Brain pericyte (primary cell): ENCODE measurements around the gene TSPAN3.

Experiments used
- DNase-seq: peaks from one replicate; pipeline ENCODE4 v3.0.0-alpha.2; 2012; ENCODE audit warnings: low read depth, low spot score

Gene TSPAN3

GRCh38 chr15:77009646-77010311, 61.1 kb downstream of the TSPAN3 start:
- no peak for DNase-seq

DNA sequence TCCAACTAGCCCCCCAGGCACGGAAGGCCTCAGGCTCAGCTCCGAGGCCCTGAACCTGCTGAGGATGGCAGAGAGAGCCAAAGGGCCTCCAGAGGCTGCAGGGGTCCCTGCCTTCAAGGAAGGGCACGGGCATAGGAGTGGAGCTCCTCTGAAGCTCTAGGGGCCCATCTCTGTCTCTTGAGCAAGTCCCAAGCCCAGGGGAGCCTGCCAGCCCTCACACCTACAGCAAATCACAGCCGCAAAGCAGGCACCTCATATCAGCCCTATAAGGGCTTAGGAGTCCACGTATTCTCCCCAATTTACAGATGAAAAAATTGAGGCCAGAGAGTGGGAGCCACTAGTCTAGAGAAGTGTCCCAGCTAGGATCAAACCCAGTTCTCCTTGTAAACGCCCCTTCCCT, 61.7 kb downstream of the TSPAN3 start:
- DNase-seq = no peak

DNA sequence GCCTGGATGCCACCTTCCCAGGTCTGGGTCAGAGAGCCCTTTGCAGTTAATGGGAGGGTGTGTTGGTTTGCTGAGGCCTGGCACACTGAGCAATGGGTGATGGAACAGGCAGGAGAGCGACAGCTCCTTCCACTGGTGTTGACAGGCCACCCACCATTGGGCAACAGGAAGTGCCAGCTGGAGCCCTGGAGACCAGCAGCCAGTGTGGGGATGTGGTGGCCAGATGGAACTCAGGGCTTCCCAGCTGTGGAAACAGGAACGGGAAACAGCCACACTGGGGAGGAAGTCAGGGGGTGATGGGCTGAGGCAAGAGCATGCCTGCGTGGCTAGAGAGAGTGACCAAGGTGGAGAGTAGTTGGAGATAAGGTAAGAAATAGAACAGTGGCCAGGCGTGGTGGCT, 66.7 kb downstream of the TSPAN3 start:
- no peak for DNase-seq

DNA sequence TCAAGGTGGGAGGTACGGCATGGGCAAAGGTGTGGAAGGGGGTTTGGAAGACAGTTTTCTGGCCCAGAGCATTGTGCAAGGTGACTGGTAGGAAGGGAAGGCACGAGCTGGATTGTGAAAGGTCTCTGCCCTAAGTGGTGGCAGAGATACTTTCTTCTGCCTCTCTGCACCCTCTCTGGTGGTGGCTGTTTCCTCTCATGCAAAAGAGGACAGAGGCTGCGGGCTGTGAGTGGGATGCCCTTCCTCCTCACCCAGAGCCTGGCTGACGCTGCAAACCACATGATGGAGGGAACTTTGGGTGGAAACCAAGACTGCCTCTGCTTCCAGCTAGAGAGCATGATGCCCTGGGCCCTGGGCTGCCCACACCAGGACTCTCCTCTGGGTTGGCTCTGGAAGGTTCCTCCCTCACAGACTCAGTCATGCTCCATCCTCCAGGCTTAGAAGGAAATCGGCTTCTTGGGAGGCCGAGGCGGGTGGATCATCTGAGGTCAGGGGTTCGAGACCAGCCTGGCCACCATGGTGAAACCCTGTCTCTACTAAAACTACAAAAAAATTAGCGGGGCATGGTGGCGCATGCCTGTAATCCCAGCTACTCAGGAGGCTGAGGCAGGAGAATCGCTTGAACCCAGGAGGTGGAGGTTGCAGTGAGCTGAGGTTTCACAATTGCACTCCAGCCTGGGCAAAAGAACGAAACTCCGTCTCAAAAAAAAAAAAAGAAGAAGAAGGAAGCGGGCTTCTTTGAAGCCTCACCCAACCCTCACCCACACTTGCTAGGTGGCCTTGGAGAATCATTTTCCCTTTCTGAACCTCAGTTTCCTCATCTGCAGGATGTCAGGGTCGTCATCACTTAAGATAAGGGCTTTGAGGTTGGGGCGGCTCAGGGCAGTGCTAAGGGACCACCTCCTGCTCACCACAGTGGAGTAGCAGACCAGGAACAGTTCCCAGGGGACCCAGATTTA, 67.7 kb downstream of the TSPAN3 start:
- DNase-seq = no peak

- no peak for DNase-seq
Observed at GRCh38 chr15:77002436-77002835, 68.5 kb downstream of the TSPAN3 start.

DNA sequence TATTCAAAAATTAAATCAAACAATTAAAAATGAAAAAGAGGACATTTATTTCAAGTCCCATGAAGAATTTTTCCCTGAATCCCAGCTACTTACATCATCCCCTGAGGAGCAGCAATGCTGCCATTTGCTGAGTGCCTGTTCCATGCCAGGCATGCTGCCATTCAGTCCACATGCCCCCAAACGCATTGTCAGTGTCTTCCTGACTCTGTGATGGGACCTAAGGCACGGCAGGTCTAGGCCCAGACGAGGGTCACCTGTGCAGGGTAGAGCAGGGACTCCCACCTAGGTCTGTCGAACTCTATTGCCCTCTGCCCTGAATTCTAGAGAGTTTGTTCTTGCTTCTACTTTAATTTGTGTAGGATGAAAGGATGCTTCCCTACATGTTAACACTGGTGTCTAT, 68.9 kb downstream of the TSPAN3 start:
- no peak for DNase-seq

GRCh38 chr15:77001351-77001750, 69.6 kb downstream of the TSPAN3 start:
- DNase-seq = no peak

DNA sequence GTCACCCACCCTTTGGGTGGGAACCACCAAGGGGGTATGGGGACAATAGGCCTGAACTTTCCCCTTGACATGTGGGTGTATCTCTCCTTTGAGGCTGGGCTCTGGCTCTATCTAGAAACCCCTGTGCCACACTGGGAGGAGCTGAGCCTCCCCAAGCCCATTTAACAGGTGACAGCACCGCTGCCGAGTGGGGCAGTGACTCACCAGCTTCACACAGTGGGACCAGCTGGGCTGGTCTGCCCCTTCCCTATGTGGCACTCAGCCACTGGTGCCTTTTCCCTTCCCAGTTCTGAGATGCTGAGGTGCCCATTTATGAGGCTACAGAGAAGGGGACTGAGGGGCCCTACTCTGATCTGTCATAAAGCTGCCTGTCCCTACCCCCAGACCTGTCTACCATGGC, 70.9 kb downstream of the TSPAN3 start:
- DNase-seq = no peak

- DNase-seq = no peak
Observed at GRCh38 chr15:76998663-76999285, 72.1 kb downstream of the TSPAN3 start.

DNA sequence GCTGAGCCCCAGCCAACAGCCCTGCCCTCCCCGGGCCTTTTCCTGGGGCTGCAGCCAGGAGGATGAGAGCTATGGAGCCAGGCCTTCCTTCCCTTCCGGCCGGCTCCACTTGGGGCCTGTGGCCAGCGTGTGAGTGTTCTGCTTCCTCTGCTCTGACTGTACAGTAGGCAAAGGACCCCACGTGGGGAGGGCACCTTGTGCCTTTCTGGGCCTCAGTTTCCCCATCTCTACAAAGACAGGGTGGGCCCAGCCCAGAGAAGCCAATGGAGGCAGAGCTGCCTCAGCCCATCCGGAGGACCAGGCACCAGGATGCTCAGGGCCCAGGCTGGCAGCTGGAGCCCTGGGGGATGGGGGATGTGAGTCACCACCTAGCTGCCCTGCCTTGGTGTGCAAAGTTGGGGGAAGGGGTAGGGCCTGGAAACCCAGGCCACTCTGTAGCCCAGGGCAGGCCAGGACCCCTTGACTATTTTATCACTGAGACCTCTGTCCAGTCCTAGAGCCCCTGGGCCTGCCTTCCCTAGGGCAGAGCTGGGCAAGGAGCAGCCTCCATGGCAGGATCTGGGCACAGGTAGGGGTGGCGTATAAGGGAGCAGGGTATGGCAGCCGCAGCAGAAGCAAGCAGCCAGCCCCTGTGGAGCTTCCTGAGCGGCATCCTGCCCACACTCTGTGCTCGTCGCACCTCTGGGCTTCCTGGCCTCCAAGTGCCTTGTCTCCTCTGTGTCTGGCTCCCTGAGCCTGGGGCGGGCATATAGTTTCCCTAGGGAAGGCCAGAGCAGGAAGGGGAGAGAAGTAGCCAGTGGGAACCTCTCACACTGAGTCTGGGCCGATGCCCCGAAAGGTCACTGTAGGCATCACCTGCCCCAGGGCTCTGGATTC, 74.1 kb downstream of the TSPAN3 start:
- no peak for DNase-seq

- no peak for DNase-seq
Observed at GRCh38 chr15:76996076-76996525, 74.8 kb downstream of the TSPAN3 start.

DNA sequence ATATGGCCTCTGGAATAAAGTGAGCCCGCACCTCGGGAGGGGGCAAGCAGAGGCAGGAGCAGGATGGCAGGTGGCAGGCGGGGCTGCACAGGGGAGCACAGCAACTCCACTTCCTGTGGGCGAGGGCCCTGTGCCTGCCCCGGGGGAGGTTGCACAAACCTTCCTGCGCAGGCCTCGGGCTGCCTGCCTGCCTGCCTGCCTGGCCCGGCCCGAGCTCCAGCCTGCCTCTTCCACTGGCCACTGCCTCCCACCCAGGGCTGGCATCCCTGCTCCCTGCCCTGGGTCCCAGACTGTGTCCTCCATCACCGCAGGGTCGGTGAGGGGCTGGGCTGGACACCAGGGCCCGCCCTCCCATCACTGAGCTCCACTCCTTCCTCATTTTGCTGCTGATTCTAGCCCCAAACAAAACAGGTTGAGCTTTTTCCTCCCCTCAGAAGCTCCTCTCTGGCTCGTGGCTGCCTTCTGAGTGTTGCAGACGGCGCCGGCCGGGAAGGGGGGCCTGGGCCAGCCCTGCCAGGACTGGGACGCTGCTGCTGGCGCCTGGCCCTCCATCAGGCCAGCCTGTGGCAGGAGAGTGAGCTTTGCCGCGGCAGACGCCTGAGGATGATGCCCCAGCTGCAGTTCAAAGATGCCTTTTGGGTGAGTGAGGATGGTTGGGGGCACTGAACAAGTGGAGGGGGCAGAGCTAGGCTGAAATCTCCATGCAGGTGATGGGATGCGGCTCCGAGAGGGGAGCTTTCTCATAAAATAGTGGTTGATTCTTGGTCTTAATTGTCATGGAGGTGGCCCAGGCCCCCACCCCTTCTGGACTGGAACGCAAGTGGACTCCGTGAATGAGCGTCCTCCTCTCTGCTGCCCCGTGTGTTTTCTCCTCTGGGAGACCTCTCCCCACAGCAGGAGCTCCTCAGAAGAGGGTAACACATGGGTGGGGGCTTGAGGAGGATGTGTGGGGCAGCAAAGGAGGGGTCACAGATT, 75.7 kb downstream of the TSPAN3 start, which contains the start of gene PSTPIP1:
Gene PSTPIP1, plus strand, starts transcription at position 156 of the 975 bp plus-strand sequence. Its CDS starts 448 bp downstream, at position 604.
- DNase-seq = no peak

GRCh38 chr15:76994496-76994895, 76.4 kb downstream of the TSPAN3 start:
- DNase-seq = no peak

DNA sequence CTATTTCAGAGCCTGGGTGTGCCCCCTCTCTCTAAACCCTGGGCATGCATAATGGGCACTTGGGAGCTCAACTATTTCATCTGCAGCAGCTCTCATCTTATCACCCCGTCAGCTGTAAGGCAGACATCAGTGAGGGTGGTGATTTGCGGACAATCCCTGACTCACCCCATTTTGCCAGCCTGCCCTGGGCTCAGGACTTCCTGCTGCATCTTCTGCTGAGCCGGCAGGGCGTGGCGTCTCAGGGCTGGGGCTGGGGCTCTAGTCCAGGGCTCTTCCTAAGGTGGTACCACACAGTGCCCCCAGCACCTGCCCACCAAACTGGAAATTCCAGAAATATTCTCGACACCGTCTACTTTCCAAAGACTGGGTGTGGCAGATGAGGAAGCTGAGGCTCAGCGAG, 76.9 kb downstream of the TSPAN3 start:
- no peak for DNase-seq

GRCh38 chr15:76993114-76993725, 77.7 kb downstream of the TSPAN3 start:
- no peak for DNase-seq

DNA sequence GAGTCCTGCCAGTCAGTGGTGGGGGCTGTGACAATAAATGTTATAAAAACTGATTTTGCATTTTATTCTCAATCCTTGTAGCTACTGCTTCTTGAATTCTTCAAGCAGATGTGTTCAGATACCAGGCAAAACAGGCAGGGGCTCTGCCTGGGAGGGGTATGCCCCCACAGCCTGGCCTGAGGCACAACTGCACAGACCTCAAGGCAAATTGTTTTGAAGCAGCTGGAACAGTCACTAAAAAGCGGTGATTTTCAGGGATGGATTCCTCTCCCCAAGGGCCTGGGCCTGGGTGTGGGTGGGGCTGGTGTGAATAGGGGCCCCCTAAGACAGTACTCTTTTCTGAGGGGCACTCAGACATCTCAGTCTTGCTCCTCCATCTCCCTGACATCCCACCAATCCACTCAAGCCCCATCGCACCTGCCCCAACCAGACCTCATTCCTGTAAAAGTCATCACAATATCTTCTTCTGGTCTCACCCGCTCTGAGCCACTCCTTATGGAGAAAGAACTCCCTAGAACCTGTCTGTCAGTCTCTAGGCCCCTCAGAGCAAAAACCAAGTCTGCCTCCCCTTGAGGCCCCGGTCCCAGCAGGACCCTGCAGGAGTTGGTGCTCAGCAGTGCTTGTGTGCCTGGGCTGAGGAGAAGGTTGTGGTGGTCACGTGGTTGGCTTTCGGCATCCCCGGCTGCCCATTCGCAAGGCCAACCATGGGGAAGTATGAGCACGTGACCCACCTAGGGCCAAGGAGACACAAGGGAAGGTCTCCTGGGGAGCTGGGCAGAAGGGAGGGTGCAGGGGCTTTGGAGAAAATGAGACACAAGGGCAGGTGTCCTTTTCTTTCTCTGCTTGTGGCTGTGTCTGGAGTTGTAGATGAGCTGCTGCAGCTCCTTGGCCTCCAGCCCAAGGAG, 78.9 kb downstream of the TSPAN3 start:
- DNase-seq = no peak
